ENCODE data around the gene BTNL9. TPM values are rescaled to one million over a fixed set of nuclear protein-coding genes. Genes with fewer than 3 reads are reported as not detected.
"Not testable (repeated sequence)": the region's sequence is repeated elsewhere in the genome, so short reads cannot be mapped to it uniquely, and the experiment has no call there.

BTNL9 gene
- total and polyA plus RNA-seq, 2 of the 8 experiments (the other 6 are each of a cell fraction or from before 2014, with no cell fraction given): 0.23 to 0.89 TPM

DNA sequence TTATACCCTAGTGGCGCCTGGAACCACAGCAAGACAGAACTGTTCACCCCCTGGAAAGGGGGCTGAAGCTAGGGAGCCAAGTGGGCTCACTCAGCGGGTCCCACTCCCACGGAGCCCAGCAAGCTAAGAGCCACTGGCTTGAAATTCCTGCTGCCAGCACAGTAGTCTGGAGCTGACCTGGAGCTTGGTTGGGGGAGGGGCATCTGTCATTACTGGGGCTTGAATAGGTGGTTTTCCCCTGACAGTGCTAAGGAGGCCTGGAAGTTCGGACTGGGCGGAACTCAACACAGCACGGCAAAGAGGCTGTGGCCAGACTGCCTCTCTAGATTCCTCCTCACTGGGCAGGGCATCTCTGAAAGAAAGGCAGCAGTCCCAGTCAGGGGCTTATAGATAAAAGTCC lies 31.9 kb upstream of the BTNL9 start:
- no peaks in the 10 kb centered on the region for H3K27me3 ChIP-seq (replicated peaks in 1 of 4; ENCODE audit: control insufficient read depth in 3 of 4, extremely low read depth in 1 of 4, insufficient read depth in 3 of 4, low read length in 3 of 4)
- H3K23me2 ChIP-seq (ENCODE audit: low read depth, low read length): no peaks in the 10 kb centered on the region
- no peak overlapping the region for H2BK20ac ChIP-seq (ENCODE audit: low read length)
- H3K4me1 ChIP-seq (replicated peaks in 1 of 4; ENCODE audit: control insufficient read depth in 3 of 4, insufficient read depth in 4 of 4, low read length in 3 of 4): peaks cover 0 to 3% (median 0%) of the 10 kb centered on the region in 4 experiments; a peak in 1 of 7 replicates
- H2AFZ ChIP-seq (ENCODE audit: low read length): no peak overlapping the region
- H3K4ac ChIP-seq (replicated peaks; ENCODE audit: insufficient read length, low read depth, low read length): no peak overlapping the region
- H3K14ac ChIP-seq (ENCODE audit: insufficient read length): no peak overlapping the region
- H2BK120ac ChIP-seq (replicated peaks; ENCODE audit: low read depth, low read length): no peak overlapping the region
- FAIRE-seq (no peak), DNase-seq (ENCODE audit: low read depth in 1 of 2, low spot score in 2 of 2) (no peak)
- H4K5ac ChIP-seq (ENCODE audit: insufficient read length, low read depth, low read length): no peak overlapping the region
- no peak overlapping the region for H3K9ac ChIP-seq (replicated peaks in 1 of 4; ENCODE audit: extremely low read depth in 1 of 4, low read depth in 3 of 4, low read length in 3 of 4)
- H2AK5ac ChIP-seq (ENCODE audit: low read depth, low read length): no peak overlapping the region
- CTCF ChIA-PET (ENCODE audit: partially characterized antibody): no interaction called here
- WGBS, 2 experiments (ENCODE audit: extremely low coverage in 1 of 2, insufficient coverage in 1 of 2, insufficient read length in 1 of 2, insufficient replicate concordance in 2 of 2, low coverage in 1 of 2, low lambda C conversion rate in 2 of 2, missing lambda C conversion rate in 1 of 2): 88% methylated on average over 6 of the region's 6 CpGs; no CpG with 5 or more reads in 1 of the 2 experiments
- POLR2A ChIA-PET (ENCODE audit: partially characterized antibody): no interaction called here
- H3K36me3 ChIP-seq (ENCODE audit: control insufficient read depth in 2 of 4, insufficient read depth in 4 of 4, low read length in 3 of 4): no peaks in the 10 kb centered on the region
- no peak overlapping the region for H3K56ac ChIP-seq (replicated peaks; ENCODE audit: insufficient read length, low read depth, low read length)
- H3K79me1 ChIP-seq (ENCODE audit: low read depth, low read length): no peaks in the 10 kb centered on the region
- no peaks in the 10 kb centered on the region for H4K20me1 ChIP-seq (replicated peaks in 1 of 2; ENCODE audit: control insufficient read depth in 1 of 2, insufficient read depth in 2 of 2, low read length in 2 of 2)
- H2BK5ac ChIP-seq (ENCODE audit: low read depth, low read length): no peak overlapping the region
- no peak overlapping the region for H2BK15ac ChIP-seq (ENCODE audit: low read length)
- H4K91ac ChIP-seq (replicated peaks; ENCODE audit: insufficient read length, low read length): no peak overlapping the region
- no peak overlapping the region for H3K18ac ChIP-seq (ENCODE audit: extremely low read depth, low read length)
- H4K8ac ChIP-seq (ENCODE audit: extremely low read depth, insufficient read depth, low read length): no peak overlapping the region
- no peak overlapping the region for H3K27ac ChIP-seq (ENCODE audit: low read depth, low read length)
- H3K4me2 ChIP-seq (ENCODE audit: insufficient read depth in 1 of 2, low read depth in 2 of 2, low read length in 2 of 2): no peak overlapping the region
- peaks cover 6 to 9% of the 10 kb centered on the region in 2 experiments; a peak in 3 of 4 replicates for H3K9me3 ChIP-seq (ENCODE audit: insufficient read depth in 2 of 2, low read depth in 1 of 2, low read length in 1 of 2)
- no peaks in the 10 kb centered on the region for H3K79me2 ChIP-seq (ENCODE audit: control insufficient read depth in 1 of 2, insufficient read depth in 2 of 2, low read length in 2 of 2)
- no peak overlapping the region for H2BK12ac ChIP-seq (ENCODE audit: low read depth, low read length)
- H3K23ac ChIP-seq (ENCODE audit: insufficient read length): no peak overlapping the region
- TF ChIP-seq TEAD4 (IDR thresholded peaks at IDR 0.05; ENCODE audit: low read depth, low read length): no peak
- TF ChIP-seq BCL11A (IDR thresholded peaks at IDR 0.05; ENCODE audit: low read depth in 2 of 2, low read length in 2 of 2): no peak
- H3K4me3 ChIP-seq (ENCODE audit: extremely low read depth in 1 of 4, insufficient read depth in 2 of 4, low read depth in 3 of 4, low read length in 4 of 4): no peak overlapping the region

DNA sequence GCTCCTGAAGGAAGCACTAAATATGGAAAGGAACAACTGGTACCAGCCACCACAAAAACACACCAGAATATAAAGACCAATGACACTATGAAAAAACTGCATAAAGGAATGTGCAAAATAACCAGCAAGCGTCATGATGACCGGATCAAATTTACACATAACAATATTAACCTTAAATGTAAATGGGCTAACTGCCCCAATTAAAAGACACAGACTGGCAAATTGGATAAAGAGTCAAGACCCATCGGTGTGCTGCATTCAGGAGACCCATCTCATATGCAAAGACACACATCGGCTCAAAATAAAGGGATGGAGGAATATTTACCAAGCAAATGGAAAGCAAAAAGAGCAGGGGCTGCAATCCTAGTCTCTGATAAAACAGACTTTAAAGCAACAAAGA lies 30.0 kb upstream of the BTNL9 start:
- FAIRE-seq: not testable (repeated sequence)

More for the DNA sequence above, 30.0 kb upstream of the BTNL9 start:
- H3K79me2 ChIP-seq (ENCODE audit: control insufficient read depth in 1 of 2, insufficient read depth in 2 of 2, low read length in 2 of 2); H2BK5ac ChIP-seq (ENCODE audit: low read depth, low read length); H3K4me2 ChIP-seq (ENCODE audit: insufficient read depth in 1 of 2, low read depth in 2 of 2, low read length in 2 of 2); H2BK120ac ChIP-seq (replicated peaks; ENCODE audit: low read depth, low read length); H3K4me3 ChIP-seq (ENCODE audit: extremely low read depth in 1 of 4, insufficient read depth in 2 of 4, low read depth in 3 of 4, low read length in 4 of 4); H3K23ac ChIP-seq (ENCODE audit: insufficient read length); POLR2A ChIA-PET (ENCODE audit: partially characterized antibody); H3K27ac ChIP-seq (ENCODE audit: low read depth, low read length); H3K79me1 ChIP-seq (ENCODE audit: low read depth, low read length); H3K23me2 ChIP-seq (ENCODE audit: low read depth, low read length); H3K56ac ChIP-seq (replicated peaks; ENCODE audit: insufficient read length, low read depth, low read length); H3K14ac ChIP-seq (ENCODE audit: insufficient read length); H2BK12ac ChIP-seq (ENCODE audit: low read depth, low read length); H2AK5ac ChIP-seq (ENCODE audit: low read depth, low read length); H3K27me3 ChIP-seq (replicated peaks in 1 of 4; ENCODE audit: control insufficient read depth in 3 of 4, extremely low read depth in 1 of 4, insufficient read depth in 3 of 4, low read length in 3 of 4); H4K20me1 ChIP-seq (replicated peaks in 1 of 2; ENCODE audit: control insufficient read depth in 1 of 2, insufficient read depth in 2 of 2, low read length in 2 of 2); H2BK15ac ChIP-seq (ENCODE audit: low read length); H4K91ac ChIP-seq (replicated peaks; ENCODE audit: insufficient read length, low read length); CTCF ChIA-PET (ENCODE audit: partially characterized antibody); H3K18ac ChIP-seq (ENCODE audit: extremely low read depth, low read length); DNase-seq (ENCODE audit: low read depth in 1 of 2, low spot score in 2 of 2); H3K9me3 ChIP-seq (ENCODE audit: insufficient read depth in 2 of 2, low read depth in 1 of 2, low read length in 1 of 2); H3K9ac ChIP-seq (replicated peaks in 1 of 4; ENCODE audit: extremely low read depth in 1 of 4, low read depth in 3 of 4, low read length in 3 of 4); H4K5ac ChIP-seq (ENCODE audit: insufficient read length, low read depth, low read length); H4K8ac ChIP-seq (ENCODE audit: extremely low read depth, insufficient read depth, low read length); H3K4ac ChIP-seq (replicated peaks; ENCODE audit: insufficient read length, low read depth, low read length); H3K4me1 ChIP-seq (replicated peaks in 1 of 4; ENCODE audit: control insufficient read depth in 3 of 4, insufficient read depth in 4 of 4, low read length in 3 of 4); H2AFZ ChIP-seq (ENCODE audit: low read length); H2BK20ac ChIP-seq (ENCODE audit: low read length); H3K36me3 ChIP-seq (ENCODE audit: control insufficient read depth in 2 of 4, insufficient read depth in 4 of 4, low read length in 3 of 4): not testable (repeated sequence)
- 88% methylated on average over 4 of the region's 4 CpGs; no CpG with 5 or more reads in 1 of the 2 experiments for WGBS, 2 experiments (ENCODE audit: extremely low coverage in 1 of 2, insufficient coverage in 1 of 2, insufficient read length in 1 of 2, insufficient replicate concordance in 2 of 2, low coverage in 1 of 2, low lambda C conversion rate in 2 of 2, missing lambda C conversion rate in 1 of 2)
